Caco-2 (cell line): Measurements from ENCODE around the gene BCOR. TPM values are rescaled to one million over a fixed set of nuclear protein-coding genes. Genes with fewer than 3 reads are reported as not detected.

Experiments used
- BruUV-seq: library from RNA; stranded (reverse); fragments of 400-500 nt; replicated peaks from 2 replicates; lab custom pipeline; 2021; lab: Mats Ljungman, UMichigan
- CTCF ChIA-PET: fragments of 300-600 bp; sonication (Branson Sonifier 250); formaldehyde crosslinking; loops from one replicate; lab custom pipeline; 2022; ENCODE audit warnings: antibody characterized with exemption; lab: Charles Lee
- POLR2A ChIA-PET: fragments of 300-600 bp; sonication (Branson Sonifier 250); formaldehyde crosslinking; loops from one replicate; lab custom pipeline; 2022; ENCODE audit warnings: antibody characterized with exemption; lab: Charles Lee
- DNase-seq, 2 experiments: peaks; one replicate each; pipeline versions ENCODE4 v3.0.0 to v3.0.0-alpha.2; 2020 to 2022
- H3K27me3 ChIP-seq: replicated peaks from 2 replicates; pipeline ENCODE4 v1.6.0; 2011; ENCODE audit warnings: low read length; ENCODE audit not compliant: control insufficient read depth, insufficient read depth
- H3K36me3 ChIP-seq: 2 replicates; pipeline ENCODE4 v1.5.1; 2011; ENCODE audit warnings: low read length; ENCODE audit not compliant: control insufficient read depth, insufficient read depth
- H3K4me1 ChIP-seq: fragments of 250-450 bp; sonication (Bioruptor Pico); 2 replicates; pipeline ENCODE4 v1.5.1; 2020; ENCODE audit warnings: mild to moderate bottlenecking
- H3K4me3 ChIP-seq: 2 replicates; pipeline ENCODE4 v1.5.1; 2011; ENCODE audit warnings: low read depth, mild to moderate bottlenecking, control low read depth, low read length
- H3K9me3 ChIP-seq: fragments of 250-450 bp; sonication (Bioruptor Pico); 2 replicates; pipeline ENCODE4 v1.5.1; 2020; ENCODE audit warnings: mild to moderate bottlenecking, moderate library complexity
- H3K27ac Mint-ChIP-seq: one replicate; pipeline ENCODE4 v1.8.0; 2022; ENCODE audit warnings: mixed read lengths; ENCODE audit not compliant: unreplicated experiment
- H3K27me3 Mint-ChIP-seq: one replicate; pipeline ENCODE4 v1.8.0; 2022; ENCODE audit warnings: mixed read lengths; ENCODE audit not compliant: insufficient read depth, unreplicated experiment
- H3K36me3 Mint-ChIP-seq: one replicate; pipeline ENCODE4 v1.8.0; 2022; ENCODE audit warnings: mild to moderate bottlenecking, mixed read lengths; ENCODE audit not compliant: insufficient read depth, unreplicated experiment
- H3K4me1 Mint-ChIP-seq: one replicate; pipeline ENCODE4 v1.8.0; 2022; ENCODE audit warnings: low read depth, mixed read lengths; ENCODE audit not compliant: unreplicated experiment
- H3K4me3 Mint-ChIP-seq: one replicate; pipeline ENCODE4 v1.8.0; 2022; ENCODE audit warnings: mild to moderate bottlenecking, moderate library complexity, mixed read lengths; ENCODE audit not compliant: unreplicated experiment
- H3K9me3 Mint-ChIP-seq: one replicate; pipeline ENCODE4 v1.8.0; 2022; ENCODE audit warnings: mixed read lengths; ENCODE audit not compliant: unreplicated experiment
- CTCF ChIP-seq, 2 experiments: fragments of 200-600 bp in 1 of 2; IDR thresholded peaks; 1 replicate in 1 of 2; 2 replicates in 1 of 2; pipeline versions ENCODE4 v1.5.1 to v1.8.0; 2011 to 2022; ENCODE audit warnings: antibody characterized with exemption in 1 of 2, control low read depth in 1 of 2, inconsistent platforms in 1 of 2, low read depth in 1 of 2, low read length in 1 of 2, mild to moderate bottlenecking in 1 of 2, moderate library complexity in 1 of 2; ENCODE audit not compliant: insufficient read depth in 1 of 2, severe bottlenecking in 1 of 2, unreplicated experiment in 1 of 2
- intact Hi-C: fragments of 100-400 bp; cut with micrococcal nuclease; formaldehyde crosslinking; loops from one replicate; pipeline ENCODE4 v1.10.0; 2022; ENCODE audit not compliant: unreplicated experiment
- total RNA-seq: library from RNA; stranded (reverse); gene quantifications from 2 replicates; pipeline ENCODE4 v1.2.3, GENCODE V29; 2022

BCOR gene
- total RNA-seq, 1 experiment from 2014 or later, result 16.2 TPM

GRCh38 chrX:40007131-40007755, 90.5 kb downstream of the BCOR start:
- no peaks in the 10 kb centered on the region for H3K27me3 ChIP-seq
- no TSS peak for BruUV-seq
- Mint-ChIP-seq H3K27ac (no peak overlapping the region), H3K4me1 (peaks cover 14% of the 10 kb centered on the region), H3K9me3 (no peaks in the 10 kb centered on the region), H3K36me3 (peaks cover 5% of the 10 kb centered on the region), H3K27me3 (no peaks in the 10 kb centered on the region), H3K4me3 (peak overlapping the region; percentile 82)
- H3K4me1 ChIP-seq, result peaks cover 30% of the 10 kb centered on the region
- TF ChIP-seq CTCF (IDR thresholded peaks at IDR 0.05; ENCODE audit: insufficient read depth in 1 of 2, low read depth in 1 of 2, low read length in 1 of 2, severe bottlenecking in 1 of 2, unreplicated experiment in 1 of 2), result no peak
- no peaks in the 10 kb centered on the region for H3K9me3 ChIP-seq
- H3K36me3 ChIP-seq, result no peaks in the 10 kb centered on the region
- POLR2A ChIA-PET, result no interaction called here
- CTCF ChIA-PET, result interaction anchor here (1.4 kb wide), 1 partner anchor 276 kb away, joined by 4 read pairs; no protein-coding TSS in a partner anchor
- DNase-seq, result no peak
- peak overlapping the region; percentile 69 for H3K4me3 ChIP-seq
- intact Hi-C loops, result loop anchor here (10.0 kb wide), 1 partner anchor 352 kb away; no protein-coding TSS in a partner anchor

GRCh38 chrX:40006106-40007017, 91.4 kb downstream of the BCOR start:
- BruUV-seq, result TSS peak; percentile 51
- H3K9me3 ChIP-seq, result no peaks in the 10 kb centered on the region
- H3K27me3 ChIP-seq, result no peaks in the 10 kb centered on the region
- peak in 1 of 2 experiments; percentile 23 for TF ChIP-seq CTCF (IDR thresholded peaks at IDR 0.05; ENCODE audit: insufficient read depth in 1 of 2, low read depth in 1 of 2, low read length in 1 of 2, severe bottlenecking in 1 of 2, unreplicated experiment in 1 of 2)
- peaks cover 6% of the 10 kb centered on the region for H3K36me3 Mint-ChIP-seq
- H3K4me1 Mint-ChIP-seq, result peaks cover 14% of the 10 kb centered on the region
- ChIA-PET CTCF (interaction anchor here (1.4 kb wide), 1 partner anchor 275 kb away, joined by 4 read pairs; no protein-coding TSS in a partner anchor), POLR2A (interaction anchor here (0.5 to 1.2 kb wide), 2 partner anchors 147 to 261 kb away, joined by 4 read pairs; no protein-coding TSS in a partner anchor)
- peak overlapping the region; percentile 82 for H3K4me3 Mint-ChIP-seq
- peaks cover 25% of the 10 kb centered on the region for H3K4me1 ChIP-seq
- no peaks in the 10 kb centered on the region for H3K27me3 Mint-ChIP-seq
- H3K9me3 Mint-ChIP-seq, result no peaks in the 10 kb centered on the region
- H3K4me3 ChIP-seq, result peak overlapping the region; percentile 69
- peak; percentile 72 to 74 for DNase-seq
- no peaks in the 10 kb centered on the region for H3K36me3 ChIP-seq
- no peak overlapping the region for H3K27ac Mint-ChIP-seq
- intact Hi-C loops, result loop anchor here (10.0 kb wide), 1 partner anchor 352 kb away; no protein-coding TSS in a partner anchor
